DOHH2 (cell line): Measurements from ENCODE around the gene SH3PXD2A.

Experiments
- H3F3A ChIP-seq: fragments of 200-600 bp; sonication (generic), shearing (Covaris generic); 2 replicates; pipeline ENCODE4 v1.6.0; 2016; ENCODE audit warnings: antibody characterized with exemption, mild to moderate bottlenecking; ENCODE audit not compliant: control insufficient read depth, insufficient read depth
- H3K27ac ChIP-seq: fragments of 200-600 bp; sonication (generic); 2 replicates; pipeline ENCODE4 v1.5.1; 2014; ENCODE audit warnings: low read depth, mild to moderate bottlenecking, low read length, moderate library complexity
- H3K27me3 ChIP-seq: fragments of 200-600 bp; sonication (generic); 2 replicates; pipeline ENCODE4 v1.6.1; 2014; ENCODE audit warnings: mild to moderate bottlenecking, low read length, mixed read lengths; ENCODE audit not compliant: control insufficient read depth
- H3K36me3 ChIP-seq: fragments of 200-600 bp; sonication (generic); 2 replicates; pipeline ENCODE4 v1.6.1; 2014; ENCODE audit warnings: mild to moderate bottlenecking, low read length, moderate library complexity, mixed read lengths; ENCODE audit not compliant: control insufficient read depth
- H3K4me1 ChIP-seq: fragments of 200-600 bp; sonication (generic); 2 replicates; pipeline ENCODE4 v1.6.1; 2014; ENCODE audit warnings: mild to moderate bottlenecking, low read length, mixed read lengths; ENCODE audit not compliant: control insufficient read depth
- H3K4me2 ChIP-seq: fragments of 200-600 bp; sonication (generic); 2 replicates; pipeline ENCODE4 v1.6.0; 2014; ENCODE audit warnings: mild to moderate bottlenecking, low read length, moderate library complexity
- H3K4me3 ChIP-seq: fragments of 200-600 bp; sonication (generic); 2 replicates; pipeline ENCODE4 v1.5.1; 2014; ENCODE audit warnings: mild to moderate bottlenecking, low read length, mixed read lengths
- H3K79me2 ChIP-seq: fragments of 200-600 bp; sonication (generic); 2 replicates; pipeline ENCODE4 v1.6.1; 2014; ENCODE audit warnings: mild to moderate bottlenecking, low read length, mixed read lengths; ENCODE audit not compliant: control insufficient read depth
- H3K9me2 ChIP-seq: fragments of 200-600 bp; sonication (generic); replicated peaks from 2 replicates; pipeline ENCODE4 v1.6.1; 2014; ENCODE audit warnings: mild to moderate bottlenecking, low read length, mixed read lengths; ENCODE audit not compliant: control insufficient read depth
- H3K9me3 ChIP-seq: fragments of 200-600 bp; sonication (generic); 2 replicates; pipeline ENCODE4 v1.6.1; 2014; ENCODE audit warnings: antibody characterized with exemption, low read length, mixed read lengths; ENCODE audit not compliant: control insufficient read depth, insufficient read depth
- H4K20me1 ChIP-seq: fragments of 200-600 bp; sonication (generic); 2 replicates; pipeline ENCODE4 v1.6.0; 2014; ENCODE audit warnings: low read depth, mild to moderate bottlenecking, antibody characterized with exemption, low read length, moderate library complexity; ENCODE audit not compliant: control insufficient read depth, insufficient read depth
- CTCF ChIP-seq: fragments of 200-600 bp; sonication (generic); IDR thresholded peaks from one replicate; pipeline ENCODE4 v1.5.1; 2014; ENCODE audit warnings: antibody characterized with exemption, mild to moderate bottlenecking, low read depth, low read length; ENCODE audit not compliant: poor library complexity, severe bottlenecking
- EZH2phosphoT487 ChIP-seq: fragments of 200-600 bp; sonication (generic); IDR thresholded peaks from 2 replicates; pipeline ENCODE4 v1.6.1; 2017; ENCODE audit warnings: borderline replicate concordance, mild to moderate bottlenecking, antibody characterized with exemption, low read length, moderate library complexity, mixed read lengths

The SH3PXD2A gene

GRCh38 chr10:103839872-103840739, 15.3 kb downstream of the SH3PXD2A start:
- no peak for TF ChIP-seq CTCF
- no peak for TF ChIP-seq EZH2phosphoT487
- H3K36me3 ChIP-seq: no peaks in the 10 kb centered on the region
- no peaks in the 10 kb centered on the region for H3K9me3 ChIP-seq
- no peaks in the 10 kb centered on the region for H3K4me1 ChIP-seq
- H4K20me1 ChIP-seq: no peaks in the 10 kb centered on the region
- no peaks in the 10 kb centered on the region for H3F3A ChIP-seq
- H3K27me3 ChIP-seq: peaks cover 15% of the 10 kb centered on the region
- no peaks in the 10 kb centered on the region for H3K9me2 ChIP-seq
- no peak overlapping the region for H3K4me2 ChIP-seq
- H3K4me3 ChIP-seq: no peak overlapping the region
- H3K79me2 ChIP-seq: no peaks in the 10 kb centered on the region
- no peak overlapping the region for H3K27ac ChIP-seq

GRCh38 chr10:103839519-103839871, 15.9 kb downstream of the SH3PXD2A start:
- H3K4me2 ChIP-seq: no peak overlapping the region
- no peaks in the 10 kb centered on the region for H3K9me3 ChIP-seq
- TF ChIP-seq EZH2phosphoT487: no peak
- TF ChIP-seq CTCF: no peak

GRCh38 chr10:103838862-103839518, 16.4 kb downstream of the SH3PXD2A start:
- Histone ChIP-seq H3K27me3 (peaks cover 12% of the 10 kb centered on the region), H3K4me3 (no peak overlapping the region), H3K4me2 (no peak overlapping the region), H3K27ac (no peak overlapping the region), H3K79me2 (no peaks in the 10 kb centered on the region), H3K9me2 (no peaks in the 10 kb centered on the region), H3K36me3 (no peaks in the 10 kb centered on the region), H3K9me3 (no peaks in the 10 kb centered on the region), H3F3A (no peaks in the 10 kb centered on the region), H4K20me1 (no peaks in the 10 kb centered on the region), H3K4me1 (peaks cover 2% of the 10 kb centered on the region)
- TF ChIP-seq EZH2phosphoT487 (no peak), CTCF (no peak)

More at GRCh38 chr10:103839519-103839871, 15.9 kb downstream of the SH3PXD2A start:
- Histone ChIP-seq H3K27ac (no peak overlapping the region), H3F3A (no peaks in the 10 kb centered on the region), H3K36me3 (no peaks in the 10 kb centered on the region), H3K4me1 (no peaks in the 10 kb centered on the region), H3K9me2 (no peaks in the 10 kb centered on the region), H3K79me2 (no peaks in the 10 kb centered on the region), H4K20me1 (no peaks in the 10 kb centered on the region), H3K27me3 (peaks cover 15% of the 10 kb centered on the region), H3K4me3 (no peak overlapping the region)
